MG63 (cell line): ENCODE data around the gene MAGEA9. TPM values are rescaled to one million over a fixed set of nuclear protein-coding genes. Genes with fewer than 3 reads are reported as not detected.
"Not testable (repeated sequence)": the region's sequence is repeated elsewhere in the genome, so short reads cannot be mapped to it uniquely, and the experiment has no call there.

Experiments used
- DNase-seq: peaks from one replicate; pipeline ENCODE4 v3.0.0-alpha.2; 2020
- H3K27me3 ChIP-seq: fragments of 250-450 bp; sonication (Bioruptor Pico); 2 replicates; pipeline ENCODE4 v1.5.1; 2020; ENCODE audit warnings: mild to moderate bottlenecking, moderate library complexity
- H3K36me3 ChIP-seq: fragments of 250-450 bp; sonication (Bioruptor Pico); 2 replicates; pipeline ENCODE4 v1.5.1; 2020; ENCODE audit warnings: mild to moderate bottlenecking, moderate library complexity
- H3K4me3 ChIP-seq: fragments of 250-450 bp; sonication (Bioruptor Pico); 2 replicates; pipeline ENCODE4 v1.5.1; 2020; ENCODE audit warnings: mild to moderate bottlenecking, moderate library complexity
- H3K9me3 ChIP-seq: fragments of 250-450 bp; sonication (Bioruptor Pico); 2 replicates; pipeline ENCODE4 v1.5.1; 2020; ENCODE audit warnings: mild to moderate bottlenecking, moderate library complexity
- total RNA-seq: library from RNA; depleted of rRNA; stranded (reverse); fragments of >200 nt; shearing (Covaris generic); gene quantifications from 2 replicates; pipeline ENCODE4 v1.2.3, GENCODE V29; 2014; ENCODE audit warnings: low replicate concordance; rRNA removed

MAGEA9 gene, protein sequence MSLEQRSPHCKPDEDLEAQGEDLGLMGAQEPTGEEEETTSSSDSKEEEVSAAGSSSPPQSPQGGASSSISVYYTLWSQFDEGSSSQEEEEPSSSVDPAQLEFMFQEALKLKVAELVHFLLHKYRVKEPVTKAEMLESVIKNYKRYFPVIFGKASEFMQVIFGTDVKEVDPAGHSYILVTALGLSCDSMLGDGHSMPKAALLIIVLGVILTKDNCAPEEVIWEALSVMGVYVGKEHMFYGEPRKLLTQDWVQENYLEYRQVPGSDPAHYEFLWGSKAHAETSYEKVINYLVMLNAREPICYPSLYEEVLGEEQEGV
- total RNA-seq = not detected in 2 replicates

GRCh38 chrX:149781727-149782126, at the start of gene MAGEA9:
TSS of gene MAGEA9 (plus strand) at chrX:149781930. CDS start at chrX:149786211, 4,281 bp downstream.
- not testable (repeated sequence) for DNase-seq, H3K4me3 ChIP-seq

DNA sequence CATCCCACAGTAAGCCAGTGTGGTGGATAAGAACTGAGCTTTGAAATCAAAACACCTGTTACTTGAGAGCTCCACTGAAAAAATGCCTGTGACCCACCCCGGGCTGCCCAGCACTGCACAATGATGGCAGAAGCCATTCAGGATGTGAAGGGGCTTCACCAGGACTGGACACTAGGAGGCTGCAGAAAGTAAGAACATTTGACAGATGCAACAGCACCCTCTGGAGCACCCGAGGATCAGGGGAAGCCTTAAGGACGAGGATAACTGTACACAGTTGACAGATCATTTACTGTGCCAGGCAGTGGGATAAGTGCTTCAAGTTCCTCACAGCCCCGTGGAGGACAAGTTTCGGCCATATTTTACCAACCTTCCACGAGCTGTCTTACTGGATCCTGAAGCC, 39.5 kb upstream of the MAGEA9 start:
- not testable (repeated sequence) for H3K9me3 ChIP-seq, DNase-seq, H3K4me3 ChIP-seq, H3K36me3 ChIP-seq, H3K27me3 ChIP-seq

More at GRCh38 chrX:149781727-149782126, at the start of gene MAGEA9:
- H3K9me3 ChIP-seq, H3K27me3 ChIP-seq, H3K36me3 ChIP-seq: not testable (repeated sequence)

DNA sequence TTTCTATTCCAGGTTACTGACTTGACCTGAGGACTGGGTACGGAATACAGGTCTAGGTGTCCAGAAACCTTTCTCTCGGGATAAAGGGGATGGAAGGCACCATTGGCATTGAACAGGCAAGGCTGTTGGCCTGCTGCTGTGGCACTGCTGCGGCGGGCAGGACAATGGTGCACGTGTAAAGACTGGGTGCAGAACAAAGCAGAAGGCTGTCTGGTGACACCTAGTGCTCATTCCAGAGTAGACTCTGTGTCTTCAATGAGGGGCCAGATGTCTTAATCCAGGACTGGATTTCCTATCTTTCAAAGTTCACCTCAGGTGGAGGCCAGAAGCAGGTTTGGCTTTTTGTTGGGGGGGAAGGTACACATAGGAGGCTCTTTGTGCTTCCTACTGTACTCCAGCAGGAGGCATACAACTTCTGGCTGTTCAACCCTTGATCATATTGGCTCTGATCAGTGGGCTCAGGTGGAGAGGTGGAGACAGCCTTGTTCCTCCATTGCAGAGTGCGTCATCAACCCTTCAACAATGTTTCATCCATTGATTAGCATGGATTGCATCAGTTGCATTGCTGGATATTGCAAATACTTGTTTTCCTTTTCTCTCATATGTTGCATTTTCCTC, 35.2 kb upstream of the MAGEA9 start:
- H3K9me3 ChIP-seq, H3K4me3 ChIP-seq, H3K27me3 ChIP-seq, DNase-seq, H3K36me3 ChIP-seq: not testable (repeated sequence)

DNA sequence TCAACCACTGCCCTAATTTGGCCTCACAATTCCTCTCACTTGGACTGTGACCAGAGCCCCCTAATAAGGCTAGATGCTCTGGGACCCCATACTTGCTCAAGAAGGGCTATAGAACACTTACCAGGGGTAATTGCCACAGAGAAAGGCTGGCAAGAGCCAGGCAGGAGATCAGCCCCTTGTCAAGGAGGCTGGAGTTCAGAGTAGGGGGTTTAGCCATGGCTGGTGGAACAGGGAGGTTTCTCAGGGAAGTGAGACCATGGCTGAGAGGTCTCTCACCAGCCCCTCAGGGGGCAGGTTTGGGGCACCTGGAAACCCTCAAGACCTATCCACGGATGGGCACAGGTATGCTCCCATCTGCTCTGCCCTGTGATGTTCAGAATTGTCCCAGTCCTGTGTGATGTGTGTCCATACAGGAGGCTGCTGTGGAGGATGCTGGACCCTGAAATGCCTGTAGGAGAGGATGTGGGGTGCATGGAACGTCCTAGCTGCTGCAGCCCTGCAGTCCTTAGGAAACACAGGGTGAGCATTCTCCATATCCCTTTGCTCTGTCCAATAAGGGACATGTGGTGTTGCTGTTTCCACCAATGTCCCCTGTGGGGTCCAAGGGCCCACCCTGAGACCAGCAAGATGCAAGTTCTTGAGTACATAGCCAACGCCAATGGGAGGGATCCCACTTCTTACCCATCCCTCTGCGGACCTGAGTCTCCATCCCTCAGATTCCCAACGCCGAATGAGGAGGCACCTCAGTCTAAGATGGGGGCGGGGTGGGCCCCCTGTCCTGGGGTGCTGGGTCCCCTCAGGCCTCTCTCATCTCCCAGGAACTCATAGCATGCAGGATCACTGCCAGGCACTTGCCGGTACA, 24.3 kb upstream of the MAGEA9 start:
- Histone ChIP-seq H3K27me3 (no peaks in the 10 kb centered on the region), H3K4me3 (no peak overlapping the region), H3K36me3 (no peaks in the 10 kb centered on the region), H3K9me3 (no peaks in the 10 kb centered on the region)
- no peak for DNase-seq

DNA sequence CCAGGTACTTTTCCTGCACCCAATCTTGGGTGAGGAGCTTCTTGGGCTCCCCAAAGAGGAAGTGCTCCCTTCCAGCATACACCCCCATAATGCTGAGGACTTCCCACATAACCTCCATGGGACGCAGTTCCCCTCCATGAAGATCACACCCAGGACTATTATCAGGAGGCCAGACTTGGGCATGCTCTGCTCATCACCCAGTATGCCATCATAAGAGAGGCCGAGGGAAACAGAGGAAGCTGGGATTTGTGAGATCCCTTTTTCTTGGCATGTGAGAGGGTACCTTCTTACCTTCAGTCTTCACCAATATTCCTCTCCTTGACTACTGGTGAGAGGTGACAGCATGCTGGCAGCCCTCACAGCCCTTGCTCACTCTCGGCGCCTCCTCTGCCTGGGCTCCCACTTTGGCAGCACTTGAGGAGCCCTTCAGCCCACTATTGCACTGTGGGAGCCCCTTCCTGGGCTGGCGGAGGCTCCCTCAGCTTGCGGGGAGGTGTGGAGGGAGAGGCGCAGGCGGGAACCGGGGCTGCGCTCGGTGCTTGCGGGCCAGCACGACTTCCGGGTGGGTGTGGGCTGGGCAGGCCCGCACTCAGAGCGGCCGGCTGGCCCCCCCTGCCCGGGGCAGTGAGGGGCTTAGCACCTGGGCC, 23.5 kb upstream of the MAGEA9 start:
- no peak for DNase-seq

GRCh38 chrX:149758715-149759078, 23.0 kb upstream of the MAGEA9 start:
- not testable (repeated sequence) for H3K4me3 ChIP-seq, DNase-seq, H3K27me3 ChIP-seq, H3K36me3 ChIP-seq, H3K9me3 ChIP-seq

More for the DNA sequence above, 23.5 kb upstream of the MAGEA9 start:
- no peaks in the 10 kb centered on the region for H3K36me3 ChIP-seq
- no peaks in the 10 kb centered on the region for H3K27me3 ChIP-seq
- no peaks in the 10 kb centered on the region for H3K9me3 ChIP-seq
- H3K4me3 ChIP-seq = no peak overlapping the region

- H3K4me3 ChIP-seq = no peak overlapping the region
- no peaks in the 10 kb centered on the region for H3K27me3 ChIP-seq
- no peaks in the 10 kb centered on the region for H3K36me3 ChIP-seq
- DNase-seq = no peak
- H3K9me3 ChIP-seq = no peaks in the 10 kb centered on the region
Observed at GRCh38 chrX:149759824-149760223, 21.9 kb upstream of the MAGEA9 start.

DNA sequence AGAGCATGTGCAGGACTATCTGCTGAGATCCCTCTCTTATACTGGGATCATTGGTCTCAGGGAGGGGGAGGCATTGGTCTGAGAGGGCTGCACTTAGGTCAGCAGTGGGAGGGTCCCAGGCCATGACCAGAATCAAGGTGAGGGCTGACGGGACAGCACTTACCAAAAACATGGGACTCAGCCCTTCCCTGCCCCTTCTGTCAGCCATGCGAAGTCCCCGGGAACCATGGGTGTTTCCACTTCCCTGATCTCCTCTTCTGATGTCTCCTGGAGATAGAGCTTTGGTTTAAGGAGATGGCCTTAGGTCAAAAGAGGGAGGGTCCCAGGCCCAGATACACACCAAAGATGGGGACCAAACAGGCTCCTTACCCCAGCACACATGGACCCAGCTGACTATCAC, 20.8 kb upstream of the MAGEA9 start:
- no peaks in the 10 kb centered on the region for H3K36me3 ChIP-seq
- no peak for DNase-seq

DNA sequence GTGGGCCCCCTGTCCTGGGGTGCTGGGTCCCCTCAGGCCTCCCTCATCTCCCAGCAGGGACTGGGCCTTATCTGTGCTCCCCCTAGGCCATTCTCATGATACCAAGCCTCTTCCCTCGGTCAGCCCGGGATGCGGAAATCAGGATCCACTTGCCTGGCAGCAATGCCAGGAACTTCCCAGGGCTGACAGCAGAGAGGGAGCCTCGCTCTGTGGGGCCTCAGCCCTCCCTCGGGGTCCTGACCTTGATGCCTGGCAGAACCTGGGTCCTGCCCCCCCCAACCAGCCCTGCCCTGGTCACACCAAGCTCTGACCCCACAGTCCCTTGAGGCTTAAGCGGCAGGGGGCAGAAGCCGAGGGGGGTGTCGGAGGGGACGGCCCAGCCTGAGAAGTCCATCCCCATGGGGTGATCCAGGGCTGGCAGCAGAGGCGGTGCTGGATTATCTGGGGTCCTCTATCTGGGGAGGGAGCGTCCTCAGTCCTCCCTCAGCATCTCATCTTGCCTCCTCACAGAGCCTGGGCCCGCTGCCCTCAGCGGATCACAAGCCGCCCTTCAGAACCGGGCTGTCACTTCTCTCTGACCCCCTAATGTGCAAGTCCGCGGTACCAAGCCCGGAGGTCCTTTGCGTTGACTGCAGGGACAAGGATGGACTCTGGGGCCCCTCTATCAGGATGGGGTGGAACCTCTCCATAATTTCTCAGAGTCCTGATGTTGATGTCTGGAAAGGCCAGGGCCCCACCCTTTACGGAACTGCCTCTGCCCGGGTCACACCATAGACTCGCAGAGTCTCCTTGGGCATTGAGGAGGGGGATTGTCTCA, 19.7 kb upstream of the MAGEA9 start:
- not testable (repeated sequence) for DNase-seq, H3K9me3 ChIP-seq, H3K36me3 ChIP-seq, H3K4me3 ChIP-seq, H3K27me3 ChIP-seq

More for the DNA sequence above, 20.8 kb upstream of the MAGEA9 start:
- Histone ChIP-seq H3K27me3 (no peaks in the 10 kb centered on the region), H3K9me3 (no peaks in the 10 kb centered on the region), H3K4me3 (no peak overlapping the region)

DNA sequence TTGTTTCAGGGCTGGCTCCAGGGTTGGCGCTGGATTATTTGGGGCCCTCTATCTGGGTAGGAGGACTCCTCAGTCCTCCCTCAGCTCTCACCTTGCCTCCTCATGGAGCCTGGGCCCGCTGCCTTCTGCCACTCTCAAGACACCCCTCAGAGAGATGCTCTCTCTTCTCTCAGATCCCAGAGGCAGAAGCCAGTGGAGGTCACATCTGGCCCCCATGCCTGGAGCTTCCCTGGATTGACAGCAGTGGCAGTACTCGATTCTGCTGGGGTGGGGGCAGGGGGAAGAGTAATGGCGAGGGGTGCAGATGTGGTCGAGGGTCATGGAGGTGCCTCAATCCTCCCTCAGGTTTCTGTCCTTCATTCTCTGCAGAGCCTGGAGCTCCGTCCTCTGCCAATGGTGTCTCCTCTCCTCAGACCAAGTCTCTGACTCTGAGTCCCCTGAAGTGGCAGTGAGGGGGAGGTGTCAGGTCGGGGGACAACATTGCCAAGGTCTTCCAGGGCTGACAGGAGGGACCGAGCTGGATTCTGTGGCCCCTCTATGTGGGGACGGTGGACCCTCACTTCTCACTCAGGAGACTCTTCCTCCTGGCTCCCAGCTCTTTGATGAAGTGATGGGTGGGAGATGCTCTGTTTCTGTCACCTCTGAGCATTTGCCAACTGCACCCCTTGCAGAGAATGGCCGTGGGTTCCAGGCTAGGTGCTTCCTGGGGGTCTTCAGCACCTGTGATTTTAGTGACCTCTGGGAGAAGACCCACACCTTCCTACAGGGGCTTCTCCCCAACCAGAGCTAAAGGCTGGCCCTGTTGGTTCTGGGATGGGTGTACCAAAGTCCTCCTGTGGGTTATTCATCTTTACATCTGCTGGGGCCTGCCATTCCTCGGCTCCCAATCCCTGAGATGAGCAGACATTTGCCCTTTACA, 18.8 kb upstream of the MAGEA9 start:
- Histone ChIP-seq H3K36me3 (no peaks in the 10 kb centered on the region), H3K27me3 (no peaks in the 10 kb centered on the region), H3K4me3 (no peak overlapping the region), H3K9me3 (no peaks in the 10 kb centered on the region)
- DNase-seq = no peak

GRCh38 chrX:149770344-149770743, 11.4 kb upstream of the MAGEA9 start:
- not testable (repeated sequence) for DNase-seq, H3K36me3 ChIP-seq, H3K4me3 ChIP-seq, H3K27me3 ChIP-seq, H3K9me3 ChIP-seq

DNA sequence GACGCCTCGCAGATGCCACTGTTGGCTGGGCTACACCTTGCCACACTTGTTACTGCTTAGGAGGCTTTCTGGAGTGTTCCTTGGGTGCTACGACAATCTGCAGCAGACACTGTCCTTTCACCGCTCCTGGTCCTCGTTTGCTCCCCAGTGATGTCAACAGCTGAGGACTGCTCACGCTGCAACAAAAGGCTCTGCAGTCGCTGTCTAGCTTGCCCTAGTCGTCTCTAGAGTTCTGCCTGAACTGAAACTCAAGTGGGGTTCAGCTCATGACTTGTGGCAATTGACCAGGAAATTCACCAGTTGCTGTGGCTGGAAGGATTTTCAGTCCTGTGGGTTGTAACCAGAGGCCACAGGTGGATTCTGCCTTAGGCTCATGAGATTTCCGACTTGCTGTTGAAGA, 8.7 kb upstream of the MAGEA9 start:
- H3K9me3 ChIP-seq, H3K27me3 ChIP-seq, DNase-seq, H3K4me3 ChIP-seq, H3K36me3 ChIP-seq: not testable (repeated sequence)

- H3K27me3 ChIP-seq, H3K36me3 ChIP-seq, DNase-seq, H3K9me3 ChIP-seq, H3K4me3 ChIP-seq: not testable (repeated sequence)
Observed at GRCh38 chrX:149773768-149774167, 8.0 kb upstream of the MAGEA9 start, which contains the start of gene HSFX1. TSS of gene HSFX1 (plus strand) at chrX:149774068. CDS start at chrX:149774682, 614 bp downstream.

DNA sequence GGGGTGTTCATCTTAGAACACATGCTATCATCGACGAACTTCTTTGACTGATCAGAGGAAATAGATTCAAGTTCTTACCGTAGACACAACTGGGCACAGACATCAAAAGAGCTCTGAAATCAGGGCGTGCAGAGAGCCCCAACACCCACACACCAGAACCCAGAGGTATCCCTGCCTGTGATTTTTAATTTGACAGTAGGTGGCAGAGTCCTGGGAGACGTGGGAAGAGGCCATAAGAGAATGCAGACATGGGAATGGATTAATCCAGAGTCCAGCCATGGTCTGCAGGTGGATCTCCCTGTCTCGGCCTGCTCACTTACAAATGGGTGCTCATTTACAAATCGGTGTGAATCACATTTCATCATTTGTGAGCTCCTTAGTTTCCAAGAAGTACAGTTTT, 3.7 kb upstream of the MAGEA9 start:
- not testable (repeated sequence) for H3K27me3 ChIP-seq, H3K36me3 ChIP-seq, H3K9me3 ChIP-seq, DNase-seq, H3K4me3 ChIP-seq

GRCh38 chrX:149795531-149795930, 13.8 kb downstream of the MAGEA9 start:
- H3K9me3 ChIP-seq, H3K36me3 ChIP-seq, H3K27me3 ChIP-seq, H3K4me3 ChIP-seq, DNase-seq: not testable (repeated sequence)
